ENCODE measurements around the gene KRT78.

- TF ChIP-seq POLR2AphosphoS5 (IDR thresholded peaks at IDR 0.05; ENCODE audit: insufficient read depth in 1 of 2, low read depth in 1 of 2) = no peak
- no peak for TF ChIP-seq POLR2A (IDR thresholded peaks at IDR 0.05)
Observed at GRCh38 chr12:52824741-52825410, 23.9 kb downstream of the KRT78 start.

All from vagina (tissue), 2 donors.